ENCODE measurements around the gene CNOT8.
"Not testable (repeated sequence)": the region's sequence is repeated elsewhere in the genome, so short reads cannot be mapped to it uniquely, and the experiment has no call there.

Gene CNOT8

GRCh38 chr5:154865466-154866184 is 7.2 kb downstream of the CNOT8 start:
- no peak for DNase-seq (ENCODE audit: low read depth)

- DNase-seq (ENCODE audit: low read depth) = no peak
These were observed 8.4 kb downstream of the CNOT8 start for GRCh38 chr5:154866841-154867240.

- no peak for DNase-seq (ENCODE audit: low read depth)
These were observed 10.3 kb downstream of the CNOT8 start for GRCh38 chr5:154868702-154869101.

- no peak for DNase-seq (ENCODE audit: low read depth)
These were observed 13.3 kb downstream of the CNOT8 start for GRCh38 chr5:154871734-154872133.

- no peak for DNase-seq (ENCODE audit: low read depth)
These were observed 15.4 kb downstream of the CNOT8 start for GRCh38 chr5:154873791-154874331.

GRCh38 chr5:154878642-154879335 is 20.4 kb downstream of the CNOT8 start:
- no peak for DNase-seq (ENCODE audit: low read depth)

- DNase-seq (ENCODE audit: low read depth) = no peak
These were observed 23.6 kb downstream of the CNOT8 start for GRCh38 chr5:154881986-154882385.

- DNase-seq (ENCODE audit: low read depth) = no peak
These were observed 26.0 kb downstream of the CNOT8 start for GRCh38 chr5:154884424-154884823.

- DNase-seq (ENCODE audit: low read depth) = no peak
These were observed 27.0 kb downstream of the CNOT8 start for GRCh38 chr5:154885439-154885838.

GRCh38 chr5:154892369-154892771 is 33.9 kb downstream of the CNOT8 start:
- DNase-seq (ENCODE audit: low read depth) = no peak

- DNase-seq (ENCODE audit: low read depth) = no peak
These were observed 35.0 kb downstream of the CNOT8 start for GRCh38 chr5:154893381-154893780.

- DNase-seq (ENCODE audit: low read depth) = no peak
These were observed 37.5 kb downstream of the CNOT8 start for GRCh38 chr5:154895606-154896561.

- no peak for DNase-seq (ENCODE audit: low read depth)
These were observed 38.2 kb downstream of the CNOT8 start for GRCh38 chr5:154896562-154897165.

- DNase-seq (ENCODE audit: low read depth) = no peak
These were observed 39.8 kb downstream of the CNOT8 start for GRCh38 chr5:154898210-154898609.

GRCh38 chr5:154899151-154899816 is 40.9 kb downstream of the CNOT8 start:
- DNase-seq (ENCODE audit: low read depth) = no peak

- no peak for DNase-seq (ENCODE audit: low read depth)
These were observed 41.6 kb downstream of the CNOT8 start for GRCh38 chr5:154900066-154900465.

GRCh38 chr5:154901276-154901675 is 42.8 kb downstream of the CNOT8 start:
- DNase-seq (ENCODE audit: low read depth) = no peak

GRCh38 chr5:154901913-154902312 is 43.5 kb downstream of the CNOT8 start:
- no peak for DNase-seq (ENCODE audit: low read depth)

- not testable (repeated sequence) for DNase-seq (ENCODE audit: low read depth)
These were observed 47.2 kb downstream of the CNOT8 start for GRCh38 chr5:154905601-154906000.

- DNase-seq (ENCODE audit: low read depth) = no peak
These were observed 58.4 kb downstream of the CNOT8 start for GRCh38 chr5:154916874-154917273.

GRCh38 chr5:154917757-154918156 is 59.3 kb downstream of the CNOT8 start:
- no peak for DNase-seq (ENCODE audit: low read depth)

Data from activated gamma-delta T cell treated with anti-CD3 and anti-CD28 coated beads, Interleukin-2, amount 50 U/mL, for 16 hours (primary cell).